SK-N-SH treated with all-trans-retinoic acid at 6 μM for 48 hours (cell line): ENCODE results near the gene SGPP1.

Source experiments
- ARNTL ChIP-seq: fragments of 450-650 bp; formaldehyde crosslinking; IDR thresholded peaks from 2 replicates; pipeline ENCODE4 v1.5.0; 2020; ENCODE audit warnings: low read depth, mild to moderate bottlenecking, moderate library complexity, borderline replicate concordance
- GLIS3 ChIP-seq: fragments of 250-450 bp; sonication (Bioruptor Pico); IDR thresholded peaks from 2 replicates; pipeline ENCODE4 v1.5.0; 2020; ENCODE audit warnings: mild to moderate bottlenecking, moderate library complexity
- TCF4 ChIP-seq: fragments of 250-450 bp; sonication (Bioruptor Pico); IDR thresholded peaks from 2 replicates; pipeline ENCODE4 v1.8.0; 2021; ENCODE audit warnings: mild to moderate bottlenecking, moderate library complexity, borderline replicate concordance
- ZNF70 ChIP-seq: fragments of 450-650 bp; formaldehyde crosslinking; IDR thresholded peaks from 2 replicates; pipeline ENCODE4 v1.5.0; 2020; ENCODE audit warnings: mild to moderate bottlenecking, moderate library complexity
- TF ChIP-seq, protein P1 (sequence below): fragments of 250-450 bp; sonication (Bioruptor Pico); IDR thresholded peaks from 2 replicates; pipeline ENCODE4 v1.8.0; 2020; ENCODE audit warnings: mild to moderate bottlenecking, moderate library complexity, borderline replicate concordance

GRCh38 chr14:63752449-63753169 is 24.7 kb upstream of the SGPP1 start:
- TF ChIP-seq ARNTL (no peak), TCF4 (no peak), ZNF70 (CRISPR knock-in tag) (no peak), GLIS3 (CRISPR knock-in tag) (no peak)
- TF ChIP-seq, protein P1, sequence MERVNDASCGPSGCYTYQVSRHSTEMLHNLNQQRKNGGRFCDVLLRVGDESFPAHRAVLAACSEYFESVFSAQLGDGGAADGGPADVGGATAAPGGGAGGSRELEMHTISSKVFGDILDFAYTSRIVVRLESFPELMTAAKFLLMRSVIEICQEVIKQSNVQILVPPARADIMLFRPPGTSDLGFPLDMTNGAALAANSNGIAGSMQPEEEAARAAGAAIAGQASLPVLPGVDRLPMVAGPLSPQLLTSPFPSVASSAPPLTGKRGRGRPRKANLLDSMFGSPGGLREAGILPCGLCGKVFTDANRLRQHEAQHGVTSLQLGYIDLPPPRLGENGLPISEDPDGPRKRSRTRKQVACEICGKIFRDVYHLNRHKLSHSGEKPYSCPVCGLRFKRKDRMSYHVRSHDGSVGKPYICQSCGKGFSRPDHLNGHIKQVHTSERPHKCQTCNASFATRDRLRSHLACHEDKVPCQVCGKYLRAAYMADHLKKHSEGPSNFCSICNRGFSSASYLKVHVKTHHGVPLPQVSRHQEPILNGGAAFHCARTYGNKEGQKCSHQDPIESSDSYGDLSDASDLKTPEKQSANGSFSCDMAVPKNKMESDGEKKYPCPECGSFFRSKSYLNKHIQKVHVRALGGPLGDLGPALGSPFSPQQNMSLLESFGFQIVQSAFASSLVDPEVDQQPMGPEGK (CRISPR knock-in tag) = no peak
